Spleen (tissue), 7 donors: ENCODE measurements around the gene OR2M7.

ENCODE experiments used
- POLR2A ChIP-seq, 3 donors: fragments of 450-650 bp; IDR thresholded peaks; one replicate each; pipeline ENCODE4 v1.5.1; 2017; ENCODE audit warnings: antibody characterized with exemption in 3 of 3, mild to moderate bottlenecking in 1 of 3
- TF ChIP-seq, protein P1 (sequence below), 11 experiments: fragments of 200-600 bp in 7 of 11; fragments of 450-650 bp in 4 of 11; sonication (generic) in 4 of 11; IDR thresholded peaks in 8 of 11; conservative IDR thresholded peaks in 3 of 11; 1 replicate in 7 of 11; 2 replicates in 4 of 11; pipeline versions ENCODE4 v1.4.0 to v1.8.0; 2016 to 2021; ENCODE audit warnings: antibody characterized with exemption in 11 of 11, inconsistent platforms in 4 of 11, mild to moderate bottlenecking in 1 of 11
- donor health status: DM: no; HTN: no; CAD: no; lungs with moderate emphysema.
- donor health status: DM: no; HTN: no; CAD: no.
- donor health status: DM: no; HTN: no; CAD: no.

- TF ChIP-seq, protein P1, sequence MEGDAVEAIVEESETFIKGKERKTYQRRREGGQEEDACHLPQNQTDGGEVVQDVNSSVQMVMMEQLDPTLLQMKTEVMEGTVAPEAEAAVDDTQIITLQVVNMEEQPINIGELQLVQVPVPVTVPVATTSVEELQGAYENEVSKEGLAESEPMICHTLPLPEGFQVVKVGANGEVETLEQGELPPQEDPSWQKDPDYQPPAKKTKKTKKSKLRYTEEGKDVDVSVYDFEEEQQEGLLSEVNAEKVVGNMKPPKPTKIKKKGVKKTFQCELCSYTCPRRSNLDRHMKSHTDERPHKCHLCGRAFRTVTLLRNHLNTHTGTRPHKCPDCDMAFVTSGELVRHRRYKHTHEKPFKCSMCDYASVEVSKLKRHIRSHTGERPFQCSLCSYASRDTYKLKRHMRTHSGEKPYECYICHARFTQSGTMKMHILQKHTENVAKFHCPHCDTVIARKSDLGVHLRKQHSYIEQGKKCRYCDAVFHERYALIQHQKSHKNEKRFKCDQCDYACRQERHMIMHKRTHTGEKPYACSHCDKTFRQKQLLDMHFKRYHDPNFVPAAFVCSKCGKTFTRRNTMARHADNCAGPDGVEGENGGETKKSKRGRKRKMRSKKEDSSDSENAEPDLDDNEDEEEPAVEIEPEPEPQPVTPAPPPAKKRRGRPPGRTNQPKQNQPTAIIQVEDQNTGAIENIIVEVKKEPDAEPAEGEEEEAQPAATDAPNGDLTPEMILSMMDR (IDR thresholded peaks at IDR 0.05 in 8 of 11, conservative IDR thresholded peaks at IDR 0.05 in 3 of 11): no peak
- no peak for TF ChIP-seq POLR2A (IDR thresholded peaks at IDR 0.05)
Measured at GRCh38 chr1:248303324-248303723, 21.0 kb downstream of the OR2M7 start, which contains the start of gene OR2T12.
